ENCODE measurements around the gene TULP4.

GRCh38 chr6:158519761-158520160 lies 207.5 kb downstream of the TULP4 start:
- TF ChIP-seq BHLHE40 (IDR thresholded peaks at IDR 0.05; ENCODE audit: borderline replicate concordance), result no peak
- TF ChIP-seq FOXK2 (IDR thresholded peaks at IDR 0.05), result no peak
- no peak for TF ChIP-seq HDGF (IDR thresholded peaks at IDR 0.05; ENCODE audit: borderline replicate concordance)
- TF ChIP-seq SP1 (IDR thresholded peaks at IDR 0.05), result no peak
- TF ChIP-seq LEF1 (IDR thresholded peaks at IDR 0.05; ENCODE audit: borderline replicate concordance), result no peak
- no peak for TF ChIP-seq ARNT (IDR thresholded peaks at IDR 0.05)
- TF ChIP-seq ELF4 (IDR thresholded peaks at IDR 0.05), result no peak
- TF ChIP-seq PKNOX1 (IDR thresholded peaks at IDR 0.05), result no peak
- no peak for TF ChIP-seq CTBP1 (IDR thresholded peaks at IDR 0.05; ENCODE audit: borderline replicate concordance)
- TF ChIP-seq FOXA1 (IDR thresholded peaks at IDR 0.05), result no peak
- no peak for TF ChIP-seq FOXM1 (IDR thresholded peaks at IDR 0.05; ENCODE audit: borderline replicate concordance)
- TF ChIP-seq NFRKB (IDR thresholded peaks at IDR 0.05), result no peak
- TF ChIP-seq TARDBP (IDR thresholded peaks at IDR 0.05), result no peak
- no peak for TF ChIP-seq L3MBTL2 (conservative IDR thresholded peaks at IDR 0.05)
